H9 (cell line): Measurements from ENCODE around the gene THRAP3. TPM values are rescaled to one million over a fixed set of nuclear protein-coding genes. Genes with fewer than 3 reads are reported as not detected.
A peak's percentile ranks its signal among the peaks of the same experiment; 100 is the strongest.

Experiments used
- DNase-seq: peaks from one replicate; pipeline ENCODE4 v3.0.0-alpha.2; 2017
- H2AFZ ChIP-seq: one replicate; pipeline ENCODE4 v1.6.1; 2013; ENCODE audit warnings: mild to moderate bottlenecking, low read length, control low read depth, moderate library complexity
- H2AK5ac ChIP-seq: 2 replicates; pipeline ENCODE4 v1.6.1; 2013; ENCODE audit warnings: low read length, control low read depth, mixed read lengths; ENCODE audit not compliant: insufficient read length
- H2BK120ac ChIP-seq: one replicate; pipeline ENCODE4 v1.6.1; 2013; ENCODE audit warnings: low read depth, mild to moderate bottlenecking, low read length, control low read depth, inconsistent platforms; ENCODE audit not compliant: poor library complexity, severe bottlenecking
- H2BK12ac ChIP-seq: 2 replicates; pipeline ENCODE4 v1.6.1; 2013; ENCODE audit warnings: low read length, control low read depth, mixed read lengths, low read depth; ENCODE audit not compliant: insufficient read length
- H2BK15ac ChIP-seq: 2 replicates; pipeline ENCODE4 v1.6.1; 2013; ENCODE audit warnings: low read depth, low read length, control low read depth
- H2BK20ac ChIP-seq: one replicate; pipeline ENCODE4 v1.6.1; 2013; ENCODE audit warnings: low read depth, mild to moderate bottlenecking, low read length, control low read depth, inconsistent platforms; ENCODE audit not compliant: poor library complexity, severe bottlenecking
- H2BK5ac ChIP-seq: 2 replicates; pipeline ENCODE4 v1.6.1; 2013; ENCODE audit warnings: low read length, control low read depth, mixed read lengths; ENCODE audit not compliant: insufficient read length
- H3K14ac ChIP-seq: 2 replicates; pipeline ENCODE4 v1.6.1; 2013; ENCODE audit warnings: low read length, control low read depth; ENCODE audit not compliant: insufficient read depth
- H3K18ac ChIP-seq: 2 replicates; pipeline ENCODE4 v1.6.1; 2013; ENCODE audit warnings: low read depth, mild to moderate bottlenecking, mixed read lengths, low read length, control low read depth; ENCODE audit not compliant: insufficient read length
- H3K23ac ChIP-seq: 2 replicates; pipeline ENCODE4 v1.6.1; 2013; ENCODE audit warnings: low read length, control low read depth, mixed read lengths, low read depth; ENCODE audit not compliant: insufficient read length
- H3K23me2 ChIP-seq: 2 replicates; pipeline ENCODE4 v1.6.1; 2013; ENCODE audit warnings: low read depth, mild to moderate bottlenecking, mixed read lengths, low read length, control low read depth; ENCODE audit not compliant: insufficient read length, poor library complexity, severe bottlenecking
- H3K27ac ChIP-seq: 2 replicates; pipeline ENCODE4 v1.5.1; 2013; ENCODE audit warnings: low read length, control low read depth, mixed read lengths, low read depth; ENCODE audit not compliant: insufficient read length
- H3K27me3 ChIP-seq: 2 replicates; pipeline ENCODE4 v1.6.1; 2013; ENCODE audit warnings: low read length, control low read depth, inconsistent platforms; ENCODE audit not compliant: insufficient read depth
- H3K4ac ChIP-seq: 2 replicates; pipeline ENCODE4 v1.6.1; 2013; ENCODE audit warnings: low read depth, mild to moderate bottlenecking, control low read depth, inconsistent platforms, low read length, moderate library complexity
- H3K4me1 ChIP-seq: 2 replicates; pipeline ENCODE4 v1.6.1; 2013; ENCODE audit warnings: low read length, control low read depth, inconsistent platforms; ENCODE audit not compliant: insufficient read depth
- H3K4me2 ChIP-seq: 2 replicates; pipeline ENCODE4 v1.6.1; 2013; ENCODE audit warnings: low read length, control low read depth, mixed read lengths; ENCODE audit not compliant: insufficient read length, insufficient read depth
- H3K56ac ChIP-seq: 2 replicates; pipeline ENCODE4 v1.6.1; 2013; ENCODE audit warnings: low read depth, mild to moderate bottlenecking, mixed read lengths, low read length, control low read depth; ENCODE audit not compliant: insufficient read length
- H3K79me1 ChIP-seq: 2 replicates; pipeline ENCODE4 v1.6.1; 2013; ENCODE audit warnings: low read depth, mild to moderate bottlenecking, moderate library complexity, low read length, control low read depth, inconsistent platforms; ENCODE audit not compliant: insufficient read depth, poor library complexity, severe bottlenecking
- H3K79me2 ChIP-seq: 2 replicates; pipeline ENCODE4 v1.6.1; 2013; ENCODE audit warnings: low read length, control low read depth, inconsistent platforms; ENCODE audit not compliant: insufficient read depth
- H3K9ac ChIP-seq: 2 replicates; pipeline ENCODE4 v1.6.1; 2013; ENCODE audit warnings: low read length, control low read depth, mixed read lengths; ENCODE audit not compliant: insufficient read length; ENCODE audit errors: extremely low read depth
- H3K9me3 ChIP-seq: one replicate; pipeline ENCODE4 v1.6.1; 2013; ENCODE audit warnings: low read depth, low read length, inconsistent platforms; ENCODE audit not compliant: control insufficient read depth
- H3T11ph ChIP-seq: one replicate; pipeline ENCODE4 v1.6.1; 2013; ENCODE audit warnings: mild to moderate bottlenecking, low read length, control low read depth, inconsistent platforms
- H4K20me1 ChIP-seq: one replicate; pipeline ENCODE4 v1.6.1; 2013; ENCODE audit not compliant: control insufficient read depth, insufficient read length, insufficient read depth
- H4K5ac ChIP-seq: 2 replicates; pipeline ENCODE4 v1.6.1; 2013; ENCODE audit warnings: low read depth, mild to moderate bottlenecking, mixed read lengths, low read length, control low read depth; ENCODE audit not compliant: insufficient read length
- H4K8ac ChIP-seq: replicated peaks from 2 replicates; pipeline ENCODE4 v1.6.1; 2013; ENCODE audit warnings: low read length, control low read depth, mixed read lengths, low read depth; ENCODE audit not compliant: insufficient read length
- H4K91ac ChIP-seq: 2 replicates; pipeline ENCODE4 v1.6.1; 2013; ENCODE audit warnings: low read depth, mild to moderate bottlenecking, moderate library complexity, mixed read lengths, low read length, control low read depth; ENCODE audit not compliant: insufficient read length
- H3K27ac Mint-ChIP-seq, 3 experiments: 2 replicates in 2 of 3; 3 replicates in 1 of 3; pipeline ENCODE4 v1.8.0; 2020 to 2021; ENCODE audit warnings: mixed read lengths in 3 of 3, mild to moderate bottlenecking in 1 of 3, moderate library complexity in 1 of 3
- H3K27me3 Mint-ChIP-seq: 2 replicates; pipeline ENCODE4 v1.8.0; 2021; ENCODE audit warnings: low read depth, mild to moderate bottlenecking, moderate library complexity, mixed read lengths
- H3K36me3 Mint-ChIP-seq, 3 experiments: 2 replicates in 2 of 3; 3 replicates in 1 of 3; pipeline ENCODE4 v1.8.0; 2020 to 2021; ENCODE audit warnings: low read depth in 3 of 3, mixed read lengths in 3 of 3; ENCODE audit not compliant: insufficient read depth in 1 of 3
- H3K4me1 Mint-ChIP-seq, 2 experiments: 2 replicates each; pipeline ENCODE4 v1.8.0; 2020; ENCODE audit warnings: mixed read lengths in 2 of 2
- H3K4me3 Mint-ChIP-seq, 2 experiments: 2 replicates in 1 of 2; 3 replicates in 1 of 2; pipeline ENCODE4 v1.8.0; 2020 to 2021; ENCODE audit warnings: mild to moderate bottlenecking in 2 of 2, mixed read lengths in 2 of 2, moderate library complexity in 1 of 2
- H3K9me3 Mint-ChIP-seq, 2 experiments: 2 replicates in 1 of 2; 3 replicates in 1 of 2; pipeline ENCODE4 v1.8.0; 2020; ENCODE audit warnings: mild to moderate bottlenecking in 2 of 2, mixed read lengths in 2 of 2, moderate library complexity in 1 of 2
- CTCF ChIP-seq: fragments of 200-600 bp; sonication (generic); conservative IDR thresholded peaks from 3 replicates; pipeline ENCODE4 v1.8.0; 2021; ENCODE audit warnings: antibody characterized with exemption, mild to moderate bottlenecking
- WGBS: extraction: QIAGEN DNeasy Blood & Tissue Kit; methylation state at CpG from one replicate; pipeline ENCODE4 v1.1.7; 2013; ENCODE audit warnings: missing lambda C conversion rate, low lambda C conversion rate, mixed read lengths; ENCODE audit not compliant: insufficient read length; ENCODE audit errors: extremely low coverage; 5-methylcytosine and 5-hydroxymethylcytosine counted together
- total RNA-seq: library from RNA; stranded (reverse); gene quantifications from 2 replicates; pipeline ENCODE4 v1.2.1, GENCODE V29; 2021

THRAP3 gene
- total RNA-seq, 1 experiment from 2014 or later = 186 TPM

GRCh38 chr1:36203554-36204346, 20.5 kb upstream of the THRAP3 start:
- WGBS = no CpG with 5 or more reads among the region's 10 CpGs
- Histone ChIP-seq H3K4ac (no peak overlapping the region), H3K27ac (no peak overlapping the region), H4K5ac (peak overlapping the region; percentile 57), H2BK120ac (no peak overlapping the region), H3K79me1 (no peaks in the 10 kb centered on the region), H3K23me2 (no peaks in the 10 kb centered on the region), H2BK15ac (no peak overlapping the region), H3K4me1 (no peaks in the 10 kb centered on the region; the same call in 1 of the 2 replicates), H3K14ac (no peak overlapping the region), H3K79me2 (no peaks in the 10 kb centered on the region), H3K56ac (no peak overlapping the region), H2BK5ac (no peak overlapping the region), H2BK20ac (no peak overlapping the region), H3K9ac (no peak overlapping the region), H2AK5ac (no peak overlapping the region), H3K23ac (no peak overlapping the region), H3K27me3 (no peaks in the 10 kb centered on the region), H2BK12ac (no peak overlapping the region), H3T11ph (no peak overlapping the region), H3K4me2 (no peak overlapping the region), H3K18ac (no peak overlapping the region), H4K20me1 (no peaks in the 10 kb centered on the region), H2AFZ (peak overlapping the region; percentile 36), H4K91ac (no peak overlapping the region), H4K8ac (no peak overlapping the region), H3K9me3 (no peaks in the 10 kb centered on the region)
- Mint-ChIP-seq H3K4me3 (no peak overlapping the region; a peak in 1 of 5 replicates), H3K36me3 (no peaks in the 10 kb centered on the region), H3K9me3 (no peaks in the 10 kb centered on the region), H3K4me1 (peaks cover 12 to 18% of the 10 kb centered on the region in 2 experiments), H3K27ac (peak overlapping the region in 2 of 3 experiments; percentile 66 to 75; a peak in 3 of 7 replicates), H3K27me3 (no peaks in the 10 kb centered on the region; the same call in 1 of the 2 replicates)
- DNase-seq = peak; percentile 43
- TF ChIP-seq CTCF = no peak
